Rectal smooth muscle tissue (tissue), 1 donor: ENCODE measurements around the gene ZNF784.
"Not testable (repeated sequence)": the region's sequence is repeated elsewhere in the genome, so short reads cannot be mapped to it uniquely, and the experiment has no call there.

Experiments used
- H3K27ac ChIP-seq: one replicate; pipeline ENCODE4 v1.7.0; 2013; ENCODE audit warnings: low read depth, low read length, inconsistent platforms
- H3K27me3 ChIP-seq: one replicate; pipeline ENCODE4 v1.7.0; 2013; ENCODE audit warnings: low read length; ENCODE audit not compliant: control insufficient read depth, insufficient read depth
- H3K36me3 ChIP-seq: one replicate; pipeline ENCODE4 v1.7.0; 2013; ENCODE audit warnings: low read length; ENCODE audit not compliant: control insufficient read depth, insufficient read depth
- H3K4me1 ChIP-seq: one replicate; pipeline ENCODE4 v1.7.0; 2013; ENCODE audit warnings: low read length; ENCODE audit not compliant: control insufficient read depth, insufficient read depth
- H3K4me3 ChIP-seq: one replicate; pipeline ENCODE4 v1.7.0; 2013; ENCODE audit warnings: low read length
- H3K9ac ChIP-seq: one replicate; pipeline ENCODE4 v1.7.0; 2013; ENCODE audit warnings: low read length

Gene ZNF784

DNA sequence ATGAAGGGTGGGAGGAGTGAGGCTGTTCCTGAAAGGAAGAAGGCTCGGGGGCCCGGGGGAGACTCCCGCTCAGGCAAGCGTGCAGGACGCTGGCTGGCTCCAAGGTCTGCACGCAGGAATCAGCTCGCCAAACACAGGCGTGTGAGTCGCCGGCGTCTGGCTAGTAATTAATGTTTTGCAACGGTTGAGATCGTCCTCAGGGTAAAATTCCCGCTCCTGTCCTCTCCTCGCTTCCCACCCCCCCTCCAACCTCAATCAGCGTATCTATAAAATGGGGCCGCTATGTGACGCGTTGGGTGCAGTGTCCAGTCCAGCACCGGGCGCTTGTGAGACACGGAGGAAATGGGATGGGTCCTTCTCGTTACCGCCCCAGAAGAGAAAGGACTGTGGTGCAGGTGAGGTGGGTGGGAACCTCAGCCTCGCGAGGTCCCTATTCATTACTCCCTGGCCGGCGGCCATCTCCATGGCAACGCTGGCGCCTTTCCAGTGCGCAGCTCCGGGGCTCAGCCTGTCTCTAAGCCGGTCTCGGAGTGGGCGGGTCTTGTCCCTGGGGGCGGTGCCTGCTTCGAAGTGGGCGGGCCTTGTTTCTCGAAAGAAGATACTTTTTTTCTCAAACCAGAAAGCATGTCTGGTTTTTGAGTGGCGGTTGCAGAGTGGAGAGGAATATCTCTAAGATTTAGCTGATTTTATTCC, 37.2 kb downstream of the ZNF784 start:
- no peaks in the 10 kb centered on the region for H3K27me3 ChIP-seq
- no peaks in the 10 kb centered on the region for H3K36me3 ChIP-seq
- H3K27ac ChIP-seq, result no peak overlapping the region
- H3K9ac ChIP-seq, result no peak overlapping the region
- peak overlapping the region; percentile 72 for H3K4me3 ChIP-seq
- no peaks in the 10 kb centered on the region for H3K4me1 ChIP-seq

DNA sequence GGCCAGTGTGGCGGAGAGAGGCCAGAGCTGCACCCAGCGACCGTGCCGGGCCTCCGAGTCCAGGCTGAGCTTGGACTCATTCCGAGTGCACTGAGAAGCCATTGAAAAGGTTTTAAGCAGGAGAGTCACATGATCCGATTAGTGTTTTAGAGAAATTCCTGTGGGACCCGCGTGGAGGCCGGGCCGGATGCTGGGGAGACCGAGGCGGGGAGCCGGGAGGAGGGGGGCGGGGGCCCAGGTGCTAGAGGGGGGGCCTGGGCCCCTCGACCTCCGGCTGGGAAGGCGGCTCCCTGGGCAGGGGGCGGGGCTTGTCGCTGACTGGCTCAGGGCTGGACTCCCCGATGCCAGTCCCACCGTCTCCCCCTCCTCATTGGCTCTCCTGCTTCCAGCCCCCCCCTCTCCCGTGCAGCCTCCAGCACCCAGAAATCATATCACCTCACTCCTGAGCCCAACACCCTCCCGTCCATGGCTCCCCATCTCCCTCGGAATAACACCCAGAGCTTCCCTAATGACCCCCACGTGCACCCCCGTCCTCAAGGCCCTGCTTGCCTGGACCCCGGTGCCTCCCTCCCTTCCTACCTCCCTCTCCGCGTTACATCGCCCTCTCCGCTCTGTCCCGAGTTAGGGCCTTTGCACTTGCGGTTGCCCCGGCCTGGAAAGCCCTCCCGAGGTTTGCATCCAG, 38.6 kb downstream of the ZNF784 start:
- Histone ChIP-seq H3K9ac (no peak overlapping the region), H3K36me3 (no peaks in the 10 kb centered on the region), H3K27ac (peak overlapping the region; percentile 30), H3K27me3 (no peaks in the 10 kb centered on the region), H3K4me3 (peak overlapping the region; percentile 51), H3K4me1 (no peaks in the 10 kb centered on the region)

DNA sequence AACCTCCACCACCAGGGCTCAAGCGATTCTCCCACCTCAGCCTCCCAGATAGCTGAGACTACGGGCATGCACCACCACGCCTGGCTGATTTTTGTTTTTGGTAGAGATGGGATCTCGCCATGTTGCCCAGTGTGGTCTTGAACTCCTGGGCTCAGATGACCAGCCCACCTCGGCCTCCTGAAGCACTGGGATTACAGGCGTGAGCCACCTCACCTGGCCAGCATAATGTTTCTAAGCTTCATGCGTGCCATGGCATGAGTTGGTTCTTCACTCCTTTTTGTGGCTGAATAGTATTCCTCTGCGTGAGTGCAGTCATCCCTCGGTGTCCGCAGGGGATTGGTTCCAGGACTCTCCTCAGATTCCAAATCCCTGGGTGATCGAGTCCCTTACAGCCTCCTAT, 39.5 kb downstream of the ZNF784 start:
- Histone ChIP-seq H3K27me3 (no peaks in the 10 kb centered on the region), H3K9ac (no peak overlapping the region), H3K4me3 (no peak overlapping the region), H3K4me1 (no peaks in the 10 kb centered on the region), H3K36me3 (no peaks in the 10 kb centered on the region), H3K27ac (no peak overlapping the region)

DNA sequence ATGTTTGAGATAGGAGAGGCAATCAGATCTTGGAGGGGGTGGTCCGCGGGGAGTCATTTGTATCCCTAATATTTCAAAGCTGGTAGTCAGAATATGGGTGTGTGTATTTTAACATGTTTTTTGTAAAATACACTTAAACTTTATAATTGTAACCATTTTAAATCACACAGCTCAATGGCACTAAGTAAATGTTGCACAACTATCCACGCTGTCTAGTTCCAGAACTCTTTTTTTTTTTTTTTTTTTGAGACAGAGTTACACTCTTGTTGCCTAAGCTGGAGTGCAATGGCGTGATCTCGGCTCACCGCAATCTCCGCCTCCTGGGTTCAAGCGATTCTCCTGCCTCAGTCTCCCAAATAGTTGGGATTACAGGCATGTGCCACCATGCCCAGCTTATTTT, 40.5 kb downstream of the ZNF784 start:
- H3K27ac ChIP-seq, H3K4me1 ChIP-seq, H3K4me3 ChIP-seq, H3K27me3 ChIP-seq, H3K9ac ChIP-seq, H3K36me3 ChIP-seq: not testable (repeated sequence)

DNA sequence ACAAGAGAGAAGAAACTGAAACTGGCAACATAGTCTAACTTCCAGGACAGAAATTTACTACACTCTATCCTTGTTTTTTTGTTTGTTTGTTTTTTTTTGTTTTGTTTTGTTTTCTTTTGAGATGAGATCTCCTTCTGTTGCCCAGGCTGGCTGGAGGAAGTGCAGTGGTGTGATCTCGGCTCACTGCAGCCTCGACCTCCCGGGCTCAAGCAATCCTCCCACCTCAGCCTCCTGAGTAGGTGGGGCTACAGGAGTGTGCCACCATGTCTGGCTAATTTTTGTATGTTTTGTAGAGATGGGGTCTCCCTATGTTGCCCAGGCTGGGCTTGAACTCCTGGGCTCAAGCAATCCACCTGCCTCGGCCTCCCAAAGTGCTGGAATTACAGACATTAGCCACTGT, 42.1 kb downstream of the ZNF784 start:
- H3K36me3 ChIP-seq, H3K27me3 ChIP-seq, H3K4me3 ChIP-seq, H3K9ac ChIP-seq, H3K4me1 ChIP-seq, H3K27ac ChIP-seq: not testable (repeated sequence)

DNA sequence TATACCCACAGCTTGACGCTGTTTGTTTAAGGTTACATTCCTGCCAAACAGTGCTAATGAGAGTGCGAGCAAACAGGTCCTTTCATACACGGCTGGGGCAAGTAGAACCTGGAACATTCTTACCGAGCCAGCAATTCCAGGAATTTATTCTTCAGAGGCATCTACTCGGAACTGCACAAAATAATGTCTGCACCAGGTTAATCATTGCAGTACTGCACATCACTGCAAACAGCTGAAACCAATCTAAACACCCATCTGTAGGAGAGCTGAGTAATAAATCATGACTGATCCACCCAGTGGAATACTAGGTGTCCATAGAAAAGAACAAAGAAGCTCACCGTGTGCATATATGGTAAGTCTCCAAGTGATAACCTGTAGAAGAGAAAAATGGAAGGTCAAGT, 42.5 kb downstream of the ZNF784 start:
- H3K36me3 ChIP-seq, result no peaks in the 10 kb centered on the region
- H3K9ac ChIP-seq, result no peak overlapping the region
- H3K4me1 ChIP-seq, result no peaks in the 10 kb centered on the region
- no peaks in the 10 kb centered on the region for H3K27me3 ChIP-seq
- no peak overlapping the region for H3K4me3 ChIP-seq
- H3K27ac ChIP-seq, result no peak overlapping the region

DNA sequence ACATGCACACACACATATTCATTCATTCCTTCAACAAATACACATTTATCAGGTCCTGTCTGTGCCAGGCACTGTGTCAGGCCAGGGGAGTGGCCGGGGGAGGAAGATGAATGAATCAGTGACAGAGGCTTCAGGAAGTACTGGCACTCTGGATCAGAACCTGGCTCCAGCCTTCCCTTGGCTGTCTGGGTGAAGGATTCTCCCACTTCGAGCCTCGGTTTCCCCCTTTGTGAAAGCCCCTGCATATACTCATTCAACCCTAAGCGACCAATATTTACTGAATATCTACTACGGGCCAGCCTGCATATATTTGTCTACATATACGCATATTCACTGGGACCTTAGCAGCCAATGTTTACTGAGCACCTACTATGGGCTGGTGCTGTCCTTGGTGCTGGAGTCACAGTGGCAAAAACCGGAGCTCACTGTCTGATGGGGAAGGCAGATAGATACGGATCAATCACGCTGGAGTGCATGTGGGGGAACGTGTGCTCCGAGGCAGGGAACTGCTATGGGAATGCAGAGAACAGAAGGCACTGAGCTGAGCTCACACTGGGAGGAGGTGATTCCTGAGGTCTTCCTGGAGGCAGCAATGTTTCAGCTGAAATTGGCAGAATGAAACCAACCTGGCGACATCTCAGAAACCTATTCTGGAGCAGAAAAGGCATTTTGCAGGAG, 43.1 kb downstream of the ZNF784 start:
- Histone ChIP-seq H3K9ac (peak overlapping the region; percentile 58), H3K36me3 (no peaks in the 10 kb centered on the region), H3K4me3 (peak overlapping the region; percentile 88), H3K27ac (peak overlapping the region; percentile 82), H3K4me1 (no peaks in the 10 kb centered on the region), H3K27me3 (no peaks in the 10 kb centered on the region)

DNA sequence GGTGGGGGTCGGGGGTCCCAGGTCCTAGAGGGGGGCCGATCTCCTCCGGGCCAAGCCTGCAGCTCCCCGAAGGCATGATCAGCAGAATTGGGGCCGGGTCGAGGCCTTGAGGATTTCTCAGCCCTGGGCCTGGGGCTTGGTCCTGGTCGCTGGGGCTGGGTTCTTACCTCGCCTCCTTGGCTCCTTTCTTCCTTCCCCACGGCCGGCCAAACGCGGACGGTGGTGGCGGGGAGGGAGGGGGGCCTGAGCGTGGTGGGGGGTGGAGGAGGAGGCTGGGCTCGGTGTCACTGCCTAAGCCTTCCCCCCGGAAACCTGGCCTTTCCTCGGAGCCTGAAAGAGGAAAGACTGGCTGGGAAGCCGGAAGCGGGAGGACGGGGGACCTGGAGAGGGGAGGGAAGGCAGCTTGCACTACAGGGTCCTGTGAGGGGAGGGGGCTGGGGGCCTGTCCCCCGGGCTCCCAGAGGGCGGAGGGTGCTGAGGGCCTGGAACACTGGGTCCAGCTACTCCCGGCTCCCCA, 43.7 kb downstream of the ZNF784 start, which contains the start of gene ZNF579:
Gene ZNF579, minus strand, starts transcription at position 221 of the 517 bp plus-strand sequence. CDS start 1,209 bp downstream, outside the sequence.
- no peaks in the 10 kb centered on the region for H3K4me1 ChIP-seq
- H3K27me3 ChIP-seq, result no peaks in the 10 kb centered on the region
- H3K9ac ChIP-seq, result peak within 1 kb of the TSS; percentile 73
- H3K27ac ChIP-seq, result peak within 1 kb of the TSS; percentile 89
- H3K4me3 ChIP-seq, result peak within 1 kb of the TSS; percentile 88
- no peaks in the 10 kb centered on the region for H3K36me3 ChIP-seq

DNA sequence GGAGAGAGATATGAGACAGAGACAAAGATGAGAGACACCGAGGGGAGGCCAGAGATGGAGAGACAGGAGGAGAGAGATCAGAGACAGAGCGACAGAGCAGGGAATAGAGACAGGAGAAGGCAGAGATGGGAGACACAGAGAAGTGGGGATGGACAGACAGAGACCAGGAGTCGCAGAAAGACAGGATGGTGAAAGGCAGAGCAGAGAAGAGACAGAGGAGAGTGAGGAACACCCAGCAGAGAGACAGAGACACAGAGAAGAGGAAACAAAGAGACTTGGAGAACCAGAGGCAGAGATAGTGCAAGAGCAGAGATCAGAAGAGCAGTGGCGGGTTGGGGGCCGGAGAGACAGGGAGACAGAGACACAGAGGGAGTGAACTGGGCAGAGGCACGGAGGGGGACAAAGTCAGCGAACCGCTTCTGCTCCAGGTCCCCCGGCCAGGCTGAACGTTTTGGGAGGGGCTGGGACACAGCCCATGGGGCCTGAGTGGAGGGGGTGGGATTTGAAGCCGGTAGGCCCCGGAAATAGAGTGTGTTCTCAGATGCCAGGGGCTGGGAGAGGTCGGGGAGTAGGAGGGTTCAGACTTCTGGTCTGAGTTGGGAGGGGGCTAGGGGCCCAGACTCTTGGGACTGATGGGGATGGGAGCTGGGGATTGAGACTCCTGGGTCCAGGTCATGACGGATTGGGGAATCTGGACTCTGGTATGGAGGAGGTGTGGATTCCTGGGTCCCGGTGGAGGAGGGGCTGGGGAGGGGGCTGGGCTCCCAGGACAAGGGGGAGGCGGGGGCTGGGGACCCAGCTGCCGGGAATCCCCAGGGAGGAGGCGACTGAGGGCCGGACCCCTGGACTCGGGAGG, 44.4 kb downstream of the ZNF784 start:
- no peaks in the 10 kb centered on the region for H3K36me3 ChIP-seq
- peak overlapping the region; percentile 88 for H3K4me3 ChIP-seq
- H3K4me1 ChIP-seq, result no peaks in the 10 kb centered on the region
- H3K27ac ChIP-seq, result peak overlapping the region; percentile 89
- H3K9ac ChIP-seq, result peak overlapping the region; percentile 56
- no peaks in the 10 kb centered on the region for H3K27me3 ChIP-seq

DNA sequence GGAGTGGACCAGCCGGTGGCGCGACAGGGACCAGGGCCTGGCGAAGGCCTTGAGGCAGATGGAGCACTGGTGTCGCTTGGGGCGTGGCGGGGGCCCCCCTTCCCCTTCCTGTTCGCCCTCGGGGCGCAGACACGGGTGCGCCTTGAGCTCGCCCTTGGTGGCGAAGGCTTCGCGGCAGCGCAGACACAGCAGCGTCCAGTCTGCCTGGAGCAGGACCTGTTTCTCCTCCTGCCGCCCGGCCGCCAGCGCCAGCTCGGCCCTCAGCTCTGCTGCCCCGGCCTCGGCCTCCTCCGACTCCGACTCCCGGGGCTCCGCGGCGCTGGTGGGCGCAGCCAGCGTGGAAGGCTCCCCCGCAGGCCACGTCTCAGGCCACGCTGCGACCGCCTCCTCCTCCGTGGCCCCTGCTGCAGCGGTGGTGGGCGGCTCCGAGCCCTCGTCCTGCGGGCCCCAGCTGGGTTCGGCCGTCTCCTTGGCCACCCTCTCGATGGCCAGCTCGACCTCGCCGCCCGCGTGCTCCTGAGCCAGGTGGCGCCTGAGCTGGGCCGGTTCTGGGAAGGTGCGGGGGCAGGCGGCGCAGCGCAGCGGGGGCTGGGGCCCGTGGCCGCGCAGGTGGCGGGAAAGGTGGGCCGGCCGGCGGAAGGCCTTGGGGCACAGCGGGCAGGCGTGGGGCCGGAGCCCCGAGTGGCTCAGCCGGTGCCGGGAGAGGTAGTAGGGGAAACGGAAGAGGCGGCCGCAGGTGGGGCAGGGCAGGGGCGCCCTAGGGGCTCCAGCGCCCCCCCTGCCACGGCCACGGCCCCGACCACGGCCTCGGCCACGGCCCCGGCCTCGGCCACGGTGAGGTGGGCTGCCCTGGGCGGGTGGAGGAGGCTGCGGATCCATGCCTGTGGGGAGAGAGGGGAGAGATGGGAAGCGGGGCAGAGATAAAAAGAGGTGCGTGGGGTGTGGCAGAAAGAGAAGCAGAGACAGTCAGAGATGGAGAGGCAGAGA, 45.3 kb downstream of the ZNF784 start:
- H3K27me3 ChIP-seq, result no peaks in the 10 kb centered on the region
- H3K4me3 ChIP-seq, result peak overlapping the region; percentile 88
- no peak overlapping the region for H3K27ac ChIP-seq
- no peak overlapping the region for H3K9ac ChIP-seq
- no peaks in the 10 kb centered on the region for H3K36me3 ChIP-seq
- no peaks in the 10 kb centered on the region for H3K4me1 ChIP-seq

DNA sequence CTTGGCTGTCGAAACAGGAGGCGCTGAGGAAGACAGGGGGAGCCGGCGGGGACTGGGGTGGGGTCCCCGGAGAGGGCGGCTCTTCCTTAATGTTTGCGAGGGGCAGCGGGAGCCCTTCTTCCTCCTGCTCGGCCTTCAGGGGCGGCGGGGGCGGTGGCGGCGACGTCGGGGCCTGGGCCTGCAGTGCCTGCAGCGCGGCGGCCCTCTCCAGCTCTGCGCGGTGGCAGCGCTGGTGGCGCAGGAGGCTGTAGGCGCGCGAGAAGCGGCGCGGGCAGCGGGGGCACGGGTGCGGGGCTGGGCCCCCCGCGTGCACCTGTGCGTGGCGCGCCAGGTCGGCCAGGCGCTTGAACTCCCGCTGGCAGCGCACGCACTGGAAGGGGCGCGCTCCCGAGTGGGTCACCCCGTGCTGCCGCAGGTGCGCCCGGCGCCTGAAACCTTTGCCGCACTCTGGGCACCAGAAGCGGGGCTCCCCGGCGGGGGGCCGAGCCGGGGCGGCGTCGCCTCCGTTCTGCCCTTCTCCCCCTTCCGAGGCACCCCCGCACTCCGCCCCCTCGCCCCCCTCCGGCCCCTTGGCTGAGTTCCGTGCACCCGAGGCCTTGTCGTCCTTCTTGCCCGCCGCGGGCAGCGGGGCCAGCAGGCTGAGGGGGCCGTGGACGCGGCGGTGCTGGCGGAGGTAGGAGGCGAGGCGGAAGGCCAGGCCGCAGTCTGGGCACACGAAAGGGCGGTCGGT, 46.2 kb downstream of the ZNF784 start:
- H3K4me1 ChIP-seq, result no peaks in the 10 kb centered on the region
- no peaks in the 10 kb centered on the region for H3K36me3 ChIP-seq
- no peaks in the 10 kb centered on the region for H3K27me3 ChIP-seq
- H3K9ac ChIP-seq, result no peak overlapping the region
- H3K4me3 ChIP-seq, result no peak overlapping the region
- H3K27ac ChIP-seq, result no peak overlapping the region
